K562 (cell line): Measurements from ENCODE around the gene NXN. TPM values are rescaled to one million over a fixed set of nuclear protein-coding genes. Genes with fewer than 3 reads are reported as not detected.

Experiments used
- ATAC-seq: fragments of 200-7000 bp; cut with Tn5 transposase; 3 replicates; pipeline ENCODE4 v1.9.1; 2020; ENCODE audit warnings: moderate library complexity
- BruUV-seq: library from RNA; stranded (reverse); fragments of 400-500 nt; replicated peaks from 2 replicates; lab custom pipeline; 2021; lab: Mats Ljungman, UMichigan
- CTCF ChIA-PET: fragments of 300-600 bp; formaldehyde crosslinking; extraction: SDS; loops from one replicate; lab custom pipeline; 2021; ENCODE audit warnings: low intra/inter-chr PET ratio; lab: Yijun Ruan, JAX
- POLR2A ChIA-PET: fragments of 300-600, 350-650 bp; sonication (Branson Sonifier 250); formaldehyde crosslinking; extraction: SDS; loops from one replicate; lab custom pipeline; 2021; ENCODE audit warnings: antibody characterized with exemption, inconsistent platforms; lab: Yijun Ruan, JAX
- DNase-seq, 4 experiments: peaks; one replicate each; pipeline versions ENCODE4 v3.0.0 to v3.0.0-alpha.2; 2011 to 2018; ENCODE audit warnings: low spot score in 3 of 4, mixed read lengths in 3 of 4; ENCODE audit errors: extremely low read depth in 1 of 4
- FAIRE-seq: peaks from 2 replicates; lab custom pipeline; 2011; peaks lifted over from hg19 to GRCh38; lab: Jason Lieb, UNC
- H2AFZ ChIP-seq: 2 replicates; pipeline ENCODE4 v1.6.0; 2011; ENCODE audit warnings: low read depth, low read length, control low read depth, inconsistent platforms
- H3K27ac ChIP-seq: fragments of 200-600 bp; 3 replicates; pipeline ENCODE4 v1.8.0; 2011; ENCODE audit warnings: low read depth, mild to moderate bottlenecking, control low read depth, inconsistent platforms, low read length, moderate library complexity, mixed read lengths; ENCODE audit errors: extremely low read depth
- H3K27me3 ChIP-seq, 2 experiments: fragments of 300-600 bp in 1 of 2; 2 replicates in 1 of 2; 3 replicates in 1 of 2; pipeline versions ENCODE4 v1.6.0 to v1.8.0; 2011; ENCODE audit warnings: inconsistent platforms in 2 of 2, low read length in 2 of 2, mild to moderate bottlenecking in 1 of 2, mixed read lengths in 1 of 2, moderate library complexity in 1 of 2; ENCODE audit not compliant: control insufficient read depth in 2 of 2, insufficient read depth in 2 of 2
- H3K36me3 ChIP-seq: fragments of 300-600 bp; 3 replicates; pipeline ENCODE4 v1.8.0; 2011; ENCODE audit warnings: mild to moderate bottlenecking, low read length, inconsistent platforms; ENCODE audit not compliant: control insufficient read depth, insufficient read depth
- H3K4me1 ChIP-seq, 2 experiments: fragments of 200-600 bp in 1 of 2; replicated peaks in 1 of 2; 2 replicates in 1 of 2; 3 replicates in 1 of 2; pipeline versions ENCODE4 v1.5.1 to v1.8.0; 2011; ENCODE audit warnings: inconsistent platforms in 2 of 2, low read length in 2 of 2, mild to moderate bottlenecking in 1 of 2, mixed read lengths in 1 of 2, moderate library complexity in 1 of 2; ENCODE audit not compliant: control insufficient read depth in 2 of 2, insufficient read depth in 2 of 2
- H3K4me2 ChIP-seq: 2 replicates; pipeline ENCODE4 v1.6.1; 2011; ENCODE audit warnings: low read length, control low read depth, inconsistent platforms, mixed read lengths; ENCODE audit not compliant: insufficient read depth
- H3K4me3 ChIP-seq: fragments of 200-600 bp; sonication (generic), shearing (Covaris generic); 2 replicates; pipeline ENCODE4 v1.5.1; 2016; ENCODE audit warnings: control low read depth, inconsistent platforms
- H3K79me2 ChIP-seq: fragments of 200-600 bp; 3 replicates; pipeline ENCODE4 v1.8.0; 2011; ENCODE audit warnings: low read length, inconsistent platforms; ENCODE audit not compliant: control insufficient read depth, insufficient read depth
- H3K9ac ChIP-seq, 2 experiments: 2 replicates each; pipeline versions ENCODE4 v1.6.0 to v1.6.1; 2011; ENCODE audit warnings: low read depth in 2 of 2, low read length in 2 of 2, control low read depth in 1 of 2, inconsistent platforms in 1 of 2, mild to moderate bottlenecking in 1 of 2, mixed read lengths in 1 of 2; ENCODE audit not compliant: insufficient read depth in 1 of 2
- H3K9me1 ChIP-seq: one replicate; pipeline ENCODE4 v1.6.0; 2011; ENCODE audit warnings: inconsistent platforms, mild to moderate bottlenecking, low read length, moderate library complexity; ENCODE audit not compliant: control insufficient read depth, insufficient read depth
- H3K9me3 ChIP-seq: replicated peaks from 2 replicates; pipeline ENCODE4 v1.5.1; 2011; ENCODE audit warnings: low read depth, low read length, inconsistent platforms; ENCODE audit not compliant: control insufficient read depth, insufficient read depth
- H4K20me1 ChIP-seq: replicated peaks from 2 replicates; pipeline ENCODE4 v1.6.1; 2011; ENCODE audit warnings: low read length, inconsistent platforms, mixed read lengths; ENCODE audit not compliant: control insufficient read depth, insufficient read depth
- CBFA2T3 ChIP-seq: fragments of 450-650 bp; IDR thresholded peaks from 2 replicates; pipeline ENCODE4 v1.6.1; 2017
- ETV1 ChIP-seq: fragments of 450-650 bp; conservative IDR thresholded peaks from 2 replicates; pipeline ENCODE4 v1.6.1; 2016; ENCODE audit warnings: missing genetic modification characterization, control low read depth, low read depth, missing compliant biosample characterization
- HNRNPLL ChIP-seq: fragments of 200-400 bp; formaldehyde crosslinking; IDR thresholded peaks from 2 replicates; pipeline ENCODE4 v1.6.1; 2017; ENCODE audit warnings: low read length, low read depth, mild to moderate bottlenecking; ENCODE audit not compliant: poor library complexity, severe bottlenecking
- MECOM ChIP-seq: fragments of 250-450 bp; sonication (Bioruptor Pico); IDR thresholded peaks from 2 replicates; pipeline ENCODE4 v1.8.0; 2022; ENCODE audit warnings: inconsistent platforms
- NFATC3 ChIP-seq: fragments of 450-650 bp; IDR thresholded peaks from 2 replicates; pipeline ENCODE4 v1.6.1; 2017; ENCODE audit warnings: mild to moderate bottlenecking
- RHOXF2B ChIP-seq: fragments of 250-450 bp; sonication (Bioruptor Pico); conservative IDR thresholded peaks from 2 replicates; pipeline ENCODE4 v1.5.1; 2021
- SREBF1 ChIP-seq: fragments of 150-350 bp; IDR thresholded peaks from 2 replicates; pipeline ENCODE4 v1.6.1; 2014; ENCODE audit warnings: antibody characterized with exemption, low read depth, low read length, borderline replicate concordance
- ZKSCAN3 ChIP-seq: fragments of 250-450 bp; sonication (Bioruptor Pico); IDR thresholded peaks from 2 replicates; pipeline ENCODE4 v1.4.0; 2020
- WGBS: fragments of 100-300 bp; shearing (Covaris generic); methylation state at CpG from one replicate; pipeline ENCODE4 v1.1.6; 2016; ENCODE audit warnings: low coverage, mixed read lengths; ENCODE audit not compliant: insufficient coverage; ENCODE audit errors: missing lambda C conversion rate; 5-methylcytosine and 5-hydroxymethylcytosine counted together
- in situ Hi-C: fragments of 300-500 bp; cut with MboI; formaldehyde crosslinking; loops from 4 replicates; pipeline ENCODE4 v1.15.0; 2018; ENCODE audit warnings: inconsistent platforms, mixed read lengths
- intact Hi-C: fragments of 100-400 bp; cut with micrococcal nuclease; formaldehyde crosslinking; loops from 2 replicates; pipeline ENCODE4 v1.14.2; 2022
- polyA plus RNA-seq, 8 experiments: library from polyadenylated mRNA; depleted of rRNA in 4 of 8; stranded (reverse) in 5 of 8; unstranded in 3 of 8; fragments of >200 nt; fragmentation: Nextera tagmentation in 2 of 8; fragmentation: Illumina TruSeq in 1 of 8; extraction: Ambion mirVana in 2 of 8; extraction: Trizol in 1 of 8; gene quantifications; 2 replicates each; pipeline versions ENCODE4 v1.2.1 to v1.2.3, GENCODE V29; 2011 to 2014; ENCODE audit warnings: inconsistent platforms in 1 of 8, missing spikeins in 1 of 8
- total RNA-seq, 7 experiments: library from RNA; depleted of rRNA in 6 of 7; stranded (reverse); fragments of >200 nt in 6 of 7; fragmentation: Illumina TruSeq in 2 of 7; extraction: Trizol in 2 of 7; gene quantifications; 2 replicates each; pipeline versions ENCODE4 v1.2.1 to v1.2.3, GENCODE V29; 2011 to 2021; ENCODE audit warnings: low replicate concordance in 1 of 7
- TF ChIP-seq, protein P1 (sequence below): fragments of 200-800 bp; sonication (Bioruptor generic); IDR thresholded peaks from 2 replicates; pipeline ENCODE4 v1.6.1; 2017; ENCODE audit warnings: missing genetic modification characterization, missing compliant biosample characterization
- TF ChIP-seq, protein P2 (sequence below): sonication (generic); formaldehyde crosslinking; IDR thresholded peaks from 2 replicates; pipeline ENCODE4 v1.8.0; 2022; ENCODE audit warnings: mild to moderate bottlenecking, missing genetic modification reagents, borderline replicate concordance
- TF ChIP-seq, protein P3 (sequence below): fragments of 200-800 bp; sonication (Bioruptor generic); IDR thresholded peaks from 2 replicates; pipeline ENCODE4 v1.6.1; 2016; ENCODE audit warnings: missing genetic modification characterization, missing compliant biosample characterization
- TF ChIP-seq, protein P4 (sequence below): fragments of 450-650 bp; IDR thresholded peaks from 2 replicates; pipeline ENCODE4 v1.6.1; 2017; ENCODE audit warnings: antibody characterized with exemption

NXN gene
- total and polyA plus RNA-seq, 9 of the 15 experiments (the other 6 are each of a cell fraction or from before 2014, with no cell fraction given), result 0.08 to 0.39 (median 0.29) TPM; not detected in 5

DNA sequence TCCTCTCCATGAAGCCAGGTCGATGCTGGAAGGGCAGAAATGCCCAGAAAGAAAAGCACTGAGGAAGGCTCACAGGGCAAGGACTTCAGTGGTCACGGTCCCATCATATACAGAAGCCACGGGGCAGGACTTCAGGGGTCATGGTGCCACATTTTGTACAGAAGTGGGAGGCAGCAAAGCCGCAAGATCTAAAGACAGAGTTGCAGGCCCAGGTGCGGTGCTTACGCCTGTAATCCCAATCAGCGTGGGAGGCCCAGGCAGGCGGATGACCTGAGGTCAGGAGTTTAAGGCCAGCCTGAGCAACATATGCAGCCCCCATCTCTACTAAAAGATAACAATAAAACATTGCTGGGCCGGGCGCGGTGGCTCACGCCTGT lies 96.0 kb downstream of the NXN start:
- peaks cover 6 to 30% of the 10 kb centered on the region in 2 experiments; a peak in 3 of 5 replicates for H3K27me3 ChIP-seq
- no peaks in the 10 kb centered on the region for H3K79me2 ChIP-seq
- no peak overlapping the region for H3K9ac ChIP-seq
- no peaks in the 10 kb centered on the region for H4K20me1 ChIP-seq
- CTCF ChIA-PET, result no interaction called here
- H3K4me2 ChIP-seq, result no peak overlapping the region
- no peaks in the 10 kb centered on the region for H3K9me3 ChIP-seq
- no peaks in the 10 kb centered on the region; a peak in 1 of 5 replicates for H3K4me1 ChIP-seq
- no TSS peak for BruUV-seq
- in situ Hi-C loops (loop anchor here (10.0 kb wide), 1 partner anchor 91 kb away; the partner anchor contains the start of gene NXN), intact Hi-C loops (loop anchor here (5.0 kb wide), 1 partner anchor 99 kb away; no protein-coding TSS in a partner anchor)
- FAIRE-seq, result no peak
- H3K4me3 ChIP-seq, result no peak overlapping the region
- 8% methylated on average over 10 of the region's 12 CpGs for WGBS
- H2AFZ ChIP-seq, result no peak overlapping the region
- no peaks in the 10 kb centered on the region for H3K36me3 ChIP-seq
- POLR2A ChIA-PET, result no interaction called here
- DNase-seq, result peak in 1 of 4 experiments; percentile 15
- H3K27ac ChIP-seq, result no peak overlapping the region
- no peaks in the 10 kb centered on the region for H3K9me1 ChIP-seq
- ATAC-seq, result no peak
- no peak for TF ChIP-seq ETV1 (tag)
- TF ChIP-seq, protein P1, sequence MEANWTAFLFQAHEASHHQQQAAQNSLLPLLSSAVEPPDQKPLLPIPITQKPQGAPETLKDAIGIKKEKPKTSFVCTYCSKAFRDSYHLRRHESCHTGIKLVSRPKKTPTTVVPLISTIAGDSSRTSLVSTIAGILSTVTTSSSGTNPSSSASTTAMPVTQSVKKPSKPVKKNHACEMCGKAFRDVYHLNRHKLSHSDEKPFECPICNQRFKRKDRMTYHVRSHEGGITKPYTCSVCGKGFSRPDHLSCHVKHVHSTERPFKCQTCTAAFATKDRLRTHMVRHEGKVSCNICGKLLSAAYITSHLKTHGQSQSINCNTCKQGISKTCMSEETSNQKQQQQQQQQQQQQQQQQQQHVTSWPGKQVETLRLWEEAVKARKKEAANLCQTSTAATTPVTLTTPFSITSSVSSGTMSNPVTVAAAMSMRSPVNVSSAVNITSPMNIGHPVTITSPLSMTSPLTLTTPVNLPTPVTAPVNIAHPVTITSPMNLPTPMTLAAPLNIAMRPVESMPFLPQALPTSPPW (CRISPR knock-in tag), result no peak
- TF ChIP-seq, protein P2, sequence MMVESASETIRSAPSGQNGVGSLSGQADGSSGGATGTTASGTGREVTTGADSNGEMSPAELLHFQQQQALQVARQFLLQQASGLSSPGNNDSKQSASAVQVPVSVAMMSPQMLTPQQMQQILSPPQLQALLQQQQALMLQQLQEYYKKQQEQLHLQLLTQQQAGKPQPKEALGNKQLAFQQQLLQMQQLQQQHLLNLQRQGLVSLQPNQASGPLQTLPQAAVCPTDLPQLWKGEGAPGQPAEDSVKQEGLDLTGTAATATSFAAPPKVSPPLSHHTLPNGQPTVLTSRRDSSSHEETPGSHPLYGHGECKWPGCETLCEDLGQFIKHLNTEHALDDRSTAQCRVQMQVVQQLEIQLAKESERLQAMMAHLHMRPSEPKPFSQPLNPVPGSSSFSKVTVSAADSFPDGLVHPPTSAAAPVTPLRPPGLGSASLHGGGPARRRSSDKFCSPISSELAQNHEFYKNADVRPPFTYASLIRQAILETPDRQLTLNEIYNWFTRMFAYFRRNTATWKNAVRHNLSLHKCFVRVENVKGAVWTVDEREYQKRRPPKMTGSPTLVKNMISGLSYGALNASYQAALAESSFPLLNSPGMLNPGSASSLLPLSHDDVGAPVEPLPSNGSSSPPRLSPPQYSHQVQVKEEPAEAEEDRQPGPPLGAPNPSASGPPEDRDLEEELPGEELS (CRISPR knock-in tag), result no peak
- no peak for TF ChIP-seq ZKSCAN3 (CRISPR knock-in tag)
- TF ChIP-seq, protein P3, sequence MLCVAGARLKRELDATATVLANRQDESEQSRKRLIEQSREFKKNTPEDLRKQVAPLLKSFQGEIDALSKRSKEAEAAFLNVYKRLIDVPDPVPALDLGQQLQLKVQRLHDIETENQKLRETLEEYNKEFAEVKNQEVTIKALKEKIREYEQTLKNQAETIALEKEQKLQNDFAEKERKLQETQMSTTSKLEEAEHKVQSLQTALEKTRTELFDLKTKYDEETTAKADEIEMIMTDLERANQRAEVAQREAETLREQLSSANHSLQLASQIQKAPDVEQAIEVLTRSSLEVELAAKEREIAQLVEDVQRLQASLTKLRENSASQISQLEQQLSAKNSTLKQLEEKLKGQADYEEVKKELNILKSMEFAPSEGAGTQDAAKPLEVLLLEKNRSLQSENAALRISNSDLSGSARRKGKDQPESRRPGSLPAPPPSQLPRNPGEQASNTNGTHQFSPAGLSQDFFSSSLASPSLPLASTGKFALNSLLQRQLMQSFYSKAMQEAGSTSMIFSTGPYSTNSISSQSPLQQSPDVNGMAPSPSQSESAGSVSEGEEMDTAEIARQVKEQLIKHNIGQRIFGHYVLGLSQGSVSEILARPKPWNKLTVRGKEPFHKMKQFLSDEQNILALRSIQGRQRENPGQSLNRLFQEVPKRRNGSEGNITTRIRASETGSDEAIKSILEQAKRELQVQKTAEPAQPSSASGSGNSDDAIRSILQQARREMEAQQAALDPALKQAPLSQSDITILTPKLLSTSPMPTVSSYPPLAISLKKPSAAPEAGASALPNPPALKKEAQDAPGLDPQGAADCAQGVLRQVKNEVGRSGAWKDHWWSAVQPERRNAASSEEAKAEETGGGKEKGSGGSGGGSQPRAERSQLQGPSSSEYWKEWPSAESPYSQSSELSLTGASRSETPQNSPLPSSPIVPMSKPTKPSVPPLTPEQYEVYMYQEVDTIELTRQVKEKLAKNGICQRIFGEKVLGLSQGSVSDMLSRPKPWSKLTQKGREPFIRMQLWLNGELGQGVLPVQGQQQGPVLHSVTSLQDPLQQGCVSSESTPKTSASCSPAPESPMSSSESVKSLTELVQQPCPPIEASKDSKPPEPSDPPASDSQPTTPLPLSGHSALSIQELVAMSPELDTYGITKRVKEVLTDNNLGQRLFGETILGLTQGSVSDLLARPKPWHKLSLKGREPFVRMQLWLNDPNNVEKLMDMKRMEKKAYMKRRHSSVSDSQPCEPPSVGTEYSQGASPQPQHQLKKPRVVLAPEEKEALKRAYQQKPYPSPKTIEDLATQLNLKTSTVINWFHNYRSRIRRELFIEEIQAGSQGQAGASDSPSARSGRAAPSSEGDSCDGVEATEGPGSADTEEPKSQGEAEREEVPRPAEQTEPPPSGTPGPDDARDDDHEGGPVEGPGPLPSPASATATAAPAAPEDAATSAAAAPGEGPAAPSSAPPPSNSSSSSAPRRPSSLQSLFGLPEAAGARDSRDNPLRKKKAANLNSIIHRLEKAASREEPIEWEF (CRISPR knock-in tag), result no peak
- TF ChIP-seq NFATC3, result no peak
- TF ChIP-seq RHOXF2B (CRISPR knock-in tag), result no peak
- no peak for TF ChIP-seq SREBF1
- TF ChIP-seq HNRNPLL, result no peak
- TF ChIP-seq, protein P4, sequence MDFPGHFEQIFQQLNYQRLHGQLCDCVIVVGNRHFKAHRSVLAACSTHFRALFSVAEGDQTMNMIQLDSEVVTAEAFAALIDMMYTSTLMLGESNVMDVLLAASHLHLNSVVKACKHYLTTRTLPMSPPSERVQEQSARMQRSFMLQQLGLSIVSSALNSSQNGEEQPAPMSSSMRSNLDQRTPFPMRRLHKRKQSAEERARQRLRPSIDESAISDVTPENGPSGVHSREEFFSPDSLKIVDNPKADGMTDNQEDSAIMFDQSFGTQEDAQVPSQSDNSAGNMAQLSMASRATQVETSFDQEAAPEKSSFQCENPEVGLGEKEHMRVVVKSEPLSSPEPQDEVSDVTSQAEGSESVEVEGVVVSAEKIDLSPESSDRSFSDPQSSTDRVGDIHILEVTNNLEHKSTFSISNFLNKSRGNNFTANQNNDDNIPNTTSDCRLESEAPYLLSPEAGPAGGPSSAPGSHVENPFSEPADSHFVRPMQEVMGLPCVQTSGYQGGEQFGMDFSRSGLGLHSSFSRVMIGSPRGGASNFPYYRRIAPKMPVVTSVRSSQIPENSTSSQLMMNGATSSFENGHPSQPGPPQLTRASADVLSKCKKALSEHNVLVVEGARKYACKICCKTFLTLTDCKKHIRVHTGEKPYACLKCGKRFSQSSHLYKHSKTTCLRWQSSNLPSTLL, result no peak
- no peak for TF ChIP-seq CBFA2T3
- TF ChIP-seq MECOM (CRISPR knock-in tag), result no peak
